ENCODE results near the gene ANKH. TPM values are rescaled to one million over a fixed set of nuclear protein-coding genes. Genes with fewer than 3 reads are reported as not detected.

ANKH gene
- total and polyA plus RNA-seq, 4 donors: 9.3 to 57.1 (median 37.4) TPM

- Histone ChIP-seq H3K27ac (ENCODE audit: low read depth in 1 of 2, low read length in 2 of 2) (no peak overlapping the region), H3K27me3 (ENCODE audit: control insufficient read depth in 4 of 4, insufficient read depth in 4 of 4, low read length in 3 of 4) (no peaks in the 10 kb centered on the region), H3K4me1 (ENCODE audit: control insufficient read depth in 4 of 4, insufficient read depth in 4 of 4, low read length in 3 of 4) (peaks cover 7 to 28% (median 23%) of the 10 kb centered on the region in 4 donors), H3K4me3 (ENCODE audit: low read depth in 1 of 3, low read length in 3 of 3) (no peak overlapping the region), H3K36me3 (ENCODE audit: control insufficient read depth in 4 of 4, insufficient read depth in 3 of 4, low read depth in 1 of 4, low read length in 3 of 4) (peaks cover 23 to 49% (median 36%) of the 10 kb centered on the region in 4 donors), H3K9ac (ENCODE audit: low read depth in 1 of 2, low read length in 2 of 2) (no peak overlapping the region), H3K9me3 (ENCODE audit: control insufficient read depth in 4 of 4, low read length in 3 of 4) (peaks cover 0 to 5% (median 4%) of the 10 kb centered on the region in 4 donors)
- WGBS: 94% methylated on average over 2 of the region's 2 CpGs
- TF ChIP-seq SP1 (IDR thresholded peaks at IDR 0.05) (no peak), ATF3 (IDR thresholded peaks at IDR 0.05) (no peak), FOXA2 (IDR thresholded peaks at IDR 0.05) (no peak), MAX (IDR thresholded peaks at IDR 0.05) (no peak), CTCF (IDR thresholded peaks at IDR 0.05; ENCODE audit: low read depth, low read length, missing input control) (no peak), HNF4A (conservative IDR thresholded peaks at IDR 0.05) (no peak), NR2F2 (IDR thresholded peaks at IDR 0.05) (no peak), TAF1 (conservative IDR thresholded peaks at IDR 0.05) (no peak), JUND (IDR thresholded peaks at IDR 0.05) (no peak), GABPA (IDR thresholded peaks at IDR 0.05 in 1 of 2, conservative IDR thresholded peaks at IDR 0.05 in 1 of 2) (no peak), REST (IDR thresholded peaks at IDR 0.05) (no peak), EGR1 (IDR thresholded peaks at IDR 0.05; ENCODE audit: low read depth in 2 of 2) (no peak), RXRA (IDR thresholded peaks at IDR 0.05) (no peak), HNF4G (IDR thresholded peaks at IDR 0.05) (no peak), FOXA1 (IDR thresholded peaks at IDR 0.05) (no peak), YY1 (IDR thresholded peaks at IDR 0.05) (no peak), ZBTB33 (IDR thresholded peaks at IDR 0.05) (no peak), RAD21 (IDR thresholded peaks at IDR 0.05) (no peak)
- no peak for DNase-seq (ENCODE audit: low spot score)
Measured at GRCh38 chr5:14695152-14695551, 176.4 kb downstream of the ANKH start.
